GM19372 (cell line): ENCODE results near the gene ADIPOR1.
A peak's percentile ranks its signal among the peaks of the same experiment; 100 is the strongest.
"Not testable (repeated sequence)": the region's sequence is repeated elsewhere in the genome, so short reads cannot be mapped to it uniquely, and the experiment has no call there.

ENCODE experiments used
- ATAC-seq: cut with Tn5 transposase; IDR thresholded peaks from one replicate; pipeline ENCODE4 v1.9.1; 2021; ENCODE audit warnings: mild to moderate bottlenecking, low read depth, moderate library complexity; ENCODE audit not compliant: unreplicated experiment

ADIPOR1 gene, protein sequence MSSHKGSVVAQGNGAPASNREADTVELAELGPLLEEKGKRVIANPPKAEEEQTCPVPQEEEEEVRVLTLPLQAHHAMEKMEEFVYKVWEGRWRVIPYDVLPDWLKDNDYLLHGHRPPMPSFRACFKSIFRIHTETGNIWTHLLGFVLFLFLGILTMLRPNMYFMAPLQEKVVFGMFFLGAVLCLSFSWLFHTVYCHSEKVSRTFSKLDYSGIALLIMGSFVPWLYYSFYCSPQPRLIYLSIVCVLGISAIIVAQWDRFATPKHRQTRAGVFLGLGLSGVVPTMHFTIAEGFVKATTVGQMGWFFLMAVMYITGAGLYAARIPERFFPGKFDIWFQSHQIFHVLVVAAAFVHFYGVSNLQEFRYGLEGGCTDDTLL

GRCh38 chr1:202957733-202958543, at the start of gene ADIPOR1:
Gene ADIPOR1 (minus strand): TSS chr1:202958312. CDS start chr1:202951070, 7,242 bp downstream.
- peak; percentile 98 for ATAC-seq

- ATAC-seq = peak; percentile 82
These were observed 49.1 kb upstream of the ADIPOR1 start, which contains the start of gene TMEM183A for GRCh38 chr1:203006948-203007871. Gene TMEM183A (plus strand): TSS chr1:203007374. CDS start chr1:203007466, 92 bp downstream.

DNA sequence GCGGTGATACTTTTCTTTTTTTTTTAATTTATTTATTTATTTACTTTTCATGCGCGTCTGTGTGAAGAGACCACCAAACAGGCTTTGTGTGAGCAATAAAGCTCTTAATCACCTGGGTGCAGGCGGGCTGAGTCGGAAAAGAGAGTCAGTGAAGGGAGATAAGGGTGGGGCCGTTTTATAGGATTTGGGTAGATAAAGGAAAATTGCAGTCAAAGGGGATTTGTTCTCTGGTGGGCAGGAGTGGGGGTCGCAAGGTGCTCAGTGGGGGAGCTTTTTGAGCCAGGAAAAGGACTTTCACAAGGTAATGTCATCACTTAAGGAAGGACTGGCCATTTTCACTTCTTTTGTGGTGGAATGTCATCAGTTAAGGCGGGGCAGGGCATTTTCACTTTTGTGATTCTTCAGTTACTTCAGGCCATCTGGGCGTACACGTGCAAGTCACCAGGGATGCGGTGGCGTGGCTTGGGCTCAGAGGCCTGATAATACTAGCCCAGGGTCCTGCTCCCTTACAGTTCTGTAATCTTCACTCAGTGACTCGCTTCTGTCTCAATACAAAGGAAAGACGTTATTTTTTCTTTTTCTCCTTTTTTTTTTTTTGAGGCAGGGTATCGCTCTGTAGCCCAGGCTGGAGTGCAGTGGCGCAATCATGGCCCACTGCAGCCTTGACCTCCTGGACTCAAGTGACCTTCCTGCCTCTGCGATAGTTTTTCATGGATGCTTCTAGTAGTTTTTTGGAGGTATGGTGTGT, 47.5 kb upstream of the ADIPOR1 start:
- not testable (repeated sequence) for ATAC-seq

DNA sequence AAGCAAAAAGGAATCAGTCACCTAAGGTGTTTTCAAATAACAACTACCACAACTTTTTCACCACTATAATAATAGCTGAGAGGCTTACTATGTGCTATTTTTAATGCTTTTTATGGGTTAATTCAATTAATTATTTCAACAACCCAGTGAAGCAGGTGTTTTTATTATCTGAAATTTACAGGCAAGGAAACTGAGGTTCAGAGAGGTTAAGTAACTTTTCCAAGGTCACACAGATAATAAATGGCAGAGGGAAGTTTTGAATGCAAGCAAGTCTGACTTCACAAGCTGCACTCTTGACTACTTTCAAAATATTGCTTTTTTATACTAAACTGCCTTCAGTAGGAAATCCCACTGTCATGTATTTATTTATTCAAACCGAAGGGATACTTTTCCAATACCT, 44.8 kb upstream of the ADIPOR1 start:
- ATAC-seq = no peak

DNA sequence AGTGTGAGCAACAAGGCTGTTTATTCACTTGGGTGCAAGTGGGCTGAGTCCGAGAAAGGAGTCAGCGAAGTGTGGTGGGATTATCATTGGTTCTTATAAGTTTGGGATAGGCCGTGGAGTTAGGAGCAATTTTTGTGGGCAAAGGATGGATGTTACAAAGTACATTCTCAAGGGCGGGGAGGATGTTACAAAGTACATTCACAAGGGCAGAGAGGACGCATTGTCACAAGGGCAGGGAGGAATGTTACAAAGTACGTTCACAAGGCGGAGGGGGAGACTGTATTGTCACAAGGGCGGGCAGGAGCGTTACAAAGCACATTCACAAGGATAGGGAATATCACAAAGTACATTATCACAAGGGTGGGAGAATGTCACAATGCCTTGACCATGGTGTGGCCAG, 43.9 kb upstream of the ADIPOR1 start:
- no peak for ATAC-seq

DNA sequence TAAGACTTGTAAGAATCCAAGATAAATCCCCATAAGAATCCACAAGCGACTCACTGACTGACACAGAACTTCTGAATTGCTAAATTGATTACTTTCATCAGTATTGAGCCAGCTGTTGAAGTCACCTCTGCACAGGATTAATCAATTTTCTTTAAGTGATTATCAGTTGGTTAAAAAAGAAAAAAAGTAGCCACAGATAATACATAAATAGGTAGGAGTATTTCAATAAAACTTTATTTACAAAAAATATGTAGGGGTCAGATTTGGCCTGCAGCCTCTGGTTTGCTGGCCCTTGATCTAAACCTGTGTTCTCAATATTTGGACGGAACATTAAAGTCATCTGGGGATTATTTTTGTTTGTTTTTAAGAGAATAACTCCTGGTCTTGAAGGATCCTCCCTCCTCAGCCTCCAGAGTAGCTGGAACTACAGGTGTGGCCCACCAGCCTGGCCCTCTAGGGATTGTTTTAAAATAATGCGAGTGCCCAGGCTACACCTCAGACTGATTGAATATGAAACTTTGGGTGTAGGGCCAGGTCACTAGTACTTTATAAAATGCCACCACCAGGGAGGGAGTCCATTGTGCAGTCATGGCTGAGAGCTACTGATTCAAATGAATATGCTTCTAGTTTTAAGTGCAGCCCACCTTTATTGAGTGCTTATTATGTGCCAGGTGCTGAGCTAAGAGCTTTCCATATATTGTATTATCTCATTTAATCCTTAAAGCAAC, 42.3 kb upstream of the ADIPOR1 start:
- ATAC-seq = no peak

DNA sequence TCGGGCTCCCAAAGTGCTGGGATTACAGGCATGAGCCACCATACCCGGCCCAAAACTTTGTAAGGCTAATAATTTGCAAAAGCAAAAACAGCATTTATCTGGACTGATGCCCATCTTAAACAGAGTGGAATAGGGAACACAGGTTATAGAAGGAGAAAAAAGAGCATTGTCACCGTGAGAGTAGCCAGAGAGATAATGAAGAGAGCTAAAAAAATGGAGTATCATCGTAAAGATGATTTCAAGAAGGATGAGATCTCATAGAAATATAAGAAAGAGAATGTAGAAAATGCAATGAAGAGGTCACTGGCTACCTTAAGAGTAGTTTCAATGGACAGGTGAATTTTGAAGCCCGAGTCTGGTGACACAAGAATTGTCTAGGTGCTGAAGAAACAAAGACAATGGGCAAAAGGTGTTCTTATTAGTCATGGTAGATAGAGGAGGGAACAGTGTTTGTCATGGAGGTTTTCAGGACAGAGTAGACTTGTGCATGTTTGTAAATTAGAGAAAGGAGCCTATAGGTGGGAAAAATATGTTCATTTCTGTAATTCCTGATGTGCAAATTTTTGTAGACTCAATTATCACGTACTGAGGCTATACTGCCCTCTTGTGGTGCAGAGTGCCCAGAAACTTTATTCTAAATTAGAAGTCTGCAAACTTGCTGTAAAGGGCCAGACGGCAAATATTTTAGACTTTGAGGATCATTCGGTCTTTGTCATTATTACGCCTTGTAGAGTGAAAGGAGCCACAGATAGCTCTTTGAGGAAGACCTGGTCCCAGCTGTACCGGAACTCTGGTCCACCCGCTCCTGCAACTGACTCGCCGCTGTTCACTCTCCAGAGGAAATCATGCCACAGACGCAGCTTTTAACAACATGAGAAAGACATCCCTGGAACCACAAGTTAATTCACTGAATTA, 41.0 kb upstream of the ADIPOR1 start:
- ATAC-seq = no peak

DNA sequence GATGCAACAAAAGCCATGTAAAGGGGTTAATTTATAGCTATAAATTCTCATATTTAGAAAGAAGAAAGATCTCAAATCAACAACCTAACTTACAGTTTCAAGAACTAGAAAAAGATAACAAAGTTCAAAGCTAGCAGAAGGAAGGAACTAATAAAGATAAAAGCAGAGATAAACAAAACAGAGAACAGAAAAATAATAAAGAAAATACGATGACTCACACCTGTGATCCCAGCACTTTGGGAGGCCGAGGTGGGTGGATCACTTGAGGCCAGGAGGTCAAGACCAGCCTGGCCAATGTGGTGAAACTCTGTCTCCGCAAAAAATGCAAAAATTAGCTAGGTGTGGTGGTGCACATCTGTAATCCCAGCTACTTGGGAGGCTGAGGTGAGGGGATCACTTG, 36.6 kb upstream of the ADIPOR1 start:
- no peak for ATAC-seq

GRCh38 chr1:202991112-202991511, 33.0 kb upstream of the ADIPOR1 start:
- no peak for ATAC-seq

DNA sequence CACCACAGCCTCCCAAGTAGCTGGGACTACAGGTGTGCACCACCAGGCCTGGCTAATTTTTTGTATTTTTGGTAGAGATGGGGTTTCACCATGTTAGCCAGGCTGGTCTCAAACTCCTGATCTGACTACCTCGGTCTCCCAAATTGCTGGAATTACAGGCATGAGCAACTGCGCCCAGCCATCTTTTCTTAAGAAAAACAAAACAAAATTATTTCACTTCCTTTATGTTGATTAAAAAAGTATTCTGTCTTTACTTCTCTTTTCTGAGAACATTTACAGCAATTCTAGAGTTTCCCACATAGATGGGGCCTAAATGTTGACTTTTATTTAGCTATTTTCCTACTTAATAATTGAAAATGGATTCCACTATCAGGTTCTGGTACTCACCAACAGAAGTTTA, 31.8 kb upstream of the ADIPOR1 start:
- no peak for ATAC-seq

DNA sequence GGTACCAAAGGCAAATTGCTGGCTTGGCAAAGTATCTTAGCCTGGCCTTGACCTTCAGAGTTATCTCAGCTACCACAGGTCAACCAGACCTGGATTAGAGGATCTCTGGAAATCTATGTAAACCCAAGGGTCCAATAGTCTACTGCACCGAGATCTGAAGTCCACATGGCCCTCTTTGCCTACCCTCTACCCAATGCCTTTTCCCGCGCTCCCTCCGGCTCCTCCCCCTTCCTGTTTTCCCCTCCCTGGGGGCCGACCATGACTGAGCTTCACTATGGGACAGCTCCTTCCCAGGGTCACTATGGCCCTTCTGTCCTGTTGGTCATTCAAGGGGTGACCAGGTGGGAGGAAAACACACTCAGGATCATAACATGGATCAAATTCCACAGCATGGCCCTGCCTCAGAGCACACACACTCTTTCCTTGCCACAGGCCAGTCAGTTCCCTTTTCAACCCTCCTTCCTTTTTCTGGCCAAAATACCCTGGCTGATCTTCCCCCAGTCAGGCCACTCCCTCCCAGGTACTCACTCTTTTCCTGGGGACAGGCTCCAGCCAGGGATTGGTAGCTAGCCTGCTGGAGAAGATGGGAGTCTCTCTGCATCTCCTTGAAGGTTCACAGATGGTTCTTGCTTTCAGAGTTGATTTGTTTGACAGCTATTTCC, 29.9 kb upstream of the ADIPOR1 start:
- ATAC-seq = no peak

- ATAC-seq = no peak
These were observed 29.1 kb upstream of the ADIPOR1 start for GRCh38 chr1:202987255-202987654.

DNA sequence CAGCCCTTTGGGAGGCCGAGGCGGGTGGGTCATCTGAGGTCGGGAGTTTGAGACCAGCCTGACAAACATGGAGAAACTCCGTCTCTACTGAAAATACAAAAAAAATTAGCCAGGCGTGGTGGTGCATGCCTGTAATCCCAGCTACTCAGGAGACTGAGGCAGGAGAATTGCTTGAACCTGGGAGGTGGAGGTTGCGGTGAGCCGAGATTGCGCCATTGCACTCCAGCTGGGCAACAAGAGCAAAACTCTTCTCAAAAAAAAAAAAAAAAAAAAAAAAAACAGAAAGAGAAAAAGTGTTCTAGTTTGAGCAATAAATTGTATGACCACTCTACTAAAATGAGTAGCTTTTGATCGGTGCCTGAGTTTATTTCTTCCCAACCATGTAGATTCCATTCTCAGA, 28.0 kb upstream of the ADIPOR1 start:
- not testable (repeated sequence) for ATAC-seq

GRCh38 chr1:202982715-202983430, 24.8 kb upstream of the ADIPOR1 start:
- no peak for ATAC-seq

GRCh38 chr1:202981939-202982338, 23.8 kb upstream of the ADIPOR1 start:
- no peak for ATAC-seq

DNA sequence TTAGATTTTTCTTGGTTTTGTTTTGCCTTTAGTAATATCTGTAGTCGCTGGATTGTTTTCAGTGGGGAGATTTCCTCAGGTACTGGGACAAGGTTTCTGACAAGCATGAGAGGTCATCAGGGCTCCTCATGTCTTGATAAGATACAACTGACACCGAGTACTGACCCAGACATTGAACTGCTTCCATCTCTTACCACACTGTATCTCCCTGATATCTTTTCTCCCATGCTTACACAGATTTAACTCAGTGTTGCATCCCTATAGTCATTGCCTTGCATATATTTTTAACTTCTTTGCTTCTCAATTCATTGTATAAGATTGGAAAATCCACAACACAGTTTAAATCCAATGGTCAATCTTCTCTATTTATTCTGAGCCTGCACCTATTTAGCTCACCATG, 21.3 kb upstream of the ADIPOR1 start:
- ATAC-seq = no peak

DNA sequence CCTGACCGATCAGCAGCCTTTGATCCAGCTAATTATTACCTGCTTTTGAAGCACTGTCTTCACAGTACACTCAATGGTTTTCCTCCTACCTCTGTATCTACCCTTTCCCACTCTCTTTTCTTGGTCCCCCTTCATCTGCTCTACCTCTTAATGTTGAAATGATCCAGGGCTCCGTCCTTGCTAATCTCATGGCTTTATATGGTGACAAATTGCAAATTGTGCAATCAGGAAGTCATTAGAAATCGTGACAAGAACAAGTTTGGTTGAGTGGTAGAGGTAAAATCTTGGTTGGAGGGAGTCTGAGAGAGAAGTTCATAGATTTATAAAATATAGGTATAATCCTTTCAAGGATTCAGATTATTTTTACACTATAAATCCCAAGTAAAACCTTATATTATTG, 18.5 kb upstream of the ADIPOR1 start:
- ATAC-seq = no peak
